H1 (cell line): ENCODE data around the gene SPEN. TPM values are rescaled to one million over a fixed set of nuclear protein-coding genes. Genes with fewer than 3 reads are reported as not detected.

Source experiments
- CTCF ChIA-PET: fragments of 300-600 bp; sonication (Branson Sonifier 250); formaldehyde crosslinking; loops from one replicate; lab custom pipeline; 2021; ENCODE audit not compliant: partially characterized antibody; lab: Charles Lee
- POLR2A ChIA-PET: fragments of 300-600 bp; sonication (Branson Sonifier 250); formaldehyde crosslinking; loops from one replicate; lab custom pipeline; 2021; ENCODE audit warnings: inconsistent platforms; ENCODE audit not compliant: partially characterized antibody; lab: Charles Lee
- DNase-seq, 2 experiments: peaks; one replicate each; pipeline versions ENCODE4 v3.0.0 to v3.0.0-alpha.2; 2010 to 2022; ENCODE audit warnings: low spot score in 2 of 2, low read depth in 1 of 2, mixed read lengths in 1 of 2
- FAIRE-seq: peaks from 2 replicates; lab custom pipeline; 2011; peaks lifted over from hg19 to GRCh38; lab: Jason Lieb, UNC
- H2AFZ ChIP-seq: 2 replicates; pipeline ENCODE4 v1.8.1; 2012; ENCODE audit warnings: low read length, inconsistent platforms
- H2AK5ac ChIP-seq: 2 replicates; pipeline ENCODE4 v1.6.1; 2013; ENCODE audit warnings: low read depth, low read length
- H2BK120ac ChIP-seq: replicated peaks from 2 replicates; pipeline ENCODE3; 2013; ENCODE audit warnings: low read depth, low read length, inconsistent platforms
- H2BK12ac ChIP-seq: 2 replicates; pipeline ENCODE4 v1.6.1; 2013; ENCODE audit warnings: low read depth, low read length
- H2BK15ac ChIP-seq: 2 replicates; pipeline ENCODE4 v1.6.1; 2013; ENCODE audit warnings: low read length
- H2BK20ac ChIP-seq: 2 replicates; pipeline ENCODE4 v1.6.1; 2013; ENCODE audit warnings: low read length
- H2BK5ac ChIP-seq: 2 replicates; pipeline ENCODE4 v1.6.1; 2013; ENCODE audit warnings: low read depth, low read length
- H3K14ac ChIP-seq: 2 replicates; pipeline ENCODE4 v1.6.1; 2013; ENCODE audit warnings: inconsistent platforms; ENCODE audit not compliant: insufficient read length
- H3K18ac ChIP-seq: 2 replicates; pipeline ENCODE4 v1.6.1; 2013; ENCODE audit warnings: low read length; ENCODE audit errors: extremely low read depth
- H3K23ac ChIP-seq: 2 replicates; pipeline ENCODE4 v1.6.1; 2013; ENCODE audit warnings: inconsistent platforms; ENCODE audit not compliant: insufficient read length
- H3K23me2 ChIP-seq: 2 replicates; pipeline ENCODE4 v1.6.1; 2013; ENCODE audit warnings: low read depth, low read length
- H3K27ac ChIP-seq: 2 replicates; pipeline ENCODE4 v1.6.1; 2011; ENCODE audit warnings: low read depth, low read length, inconsistent platforms
- H3K27me3 ChIP-seq, 4 experiments: replicated peaks in 1 of 4; 1 replicate in 1 of 4; 2 replicates in 3 of 4; pipeline versions ENCODE4 v1.6.1 to v1.8.1; 2011 to 2013; ENCODE audit warnings: low read length in 3 of 4, mild to moderate bottlenecking in 3 of 4, inconsistent platforms in 2 of 4, mixed read lengths in 2 of 4, moderate library complexity in 1 of 4; ENCODE audit not compliant: control insufficient read depth in 3 of 4, insufficient read depth in 3 of 4; ENCODE audit errors: extremely low read depth in 1 of 4
- H3K36me3 ChIP-seq, 4 experiments: 2 replicates each; pipeline versions ENCODE4 v1.6.1 to v1.8.1; 2011 to 2013; ENCODE audit warnings: mild to moderate bottlenecking in 4 of 4, low read length in 3 of 4, moderate library complexity in 2 of 4, control low read depth in 1 of 4, inconsistent platforms in 1 of 4; ENCODE audit not compliant: insufficient read depth in 4 of 4, control insufficient read depth in 2 of 4
- H3K4ac ChIP-seq: replicated peaks from 2 replicates; pipeline ENCODE3; 2013; ENCODE audit warnings: low read length, low read depth, mixed read lengths, inconsistent platforms; ENCODE audit not compliant: insufficient read length
- H3K4me1 ChIP-seq, 4 experiments: replicated peaks in 1 of 4; 1 replicate in 1 of 4; 2 replicates in 3 of 4; pipeline versions ENCODE4 v1.6.1 to v1.8.1; 2011 to 2013; ENCODE audit warnings: low read length in 3 of 4, inconsistent platforms in 2 of 4, mixed read lengths in 1 of 4; ENCODE audit not compliant: insufficient read depth in 4 of 4, control insufficient read depth in 3 of 4
- H3K4me2 ChIP-seq, 2 experiments: 2 replicates each; pipeline versions ENCODE4 v1.6.1 to v1.8.1; 2011 to 2013; ENCODE audit warnings: low read depth in 2 of 2, low read length in 2 of 2, control low read depth in 1 of 2, inconsistent platforms in 1 of 2, mild to moderate bottlenecking in 1 of 2; ENCODE audit not compliant: insufficient read depth in 1 of 2
- H3K4me3 ChIP-seq, 4 experiments: fragments of 200-600, 300-600 bp in 1 of 4; sonication (generic), shearing (Covaris generic), sonication (Bioruptor Twin) in 1 of 4; 2 replicates each; pipeline versions ENCODE4 v1.5.1 to v1.8.1; 2011 to 2016; ENCODE audit warnings: low read length in 4 of 4, low read depth in 3 of 4, control low read depth in 2 of 4, inconsistent platforms in 2 of 4, mild to moderate bottlenecking in 2 of 4, mixed read lengths in 1 of 4, moderate library complexity in 1 of 4; ENCODE audit not compliant: insufficient read depth in 2 of 4; ENCODE audit errors: extremely low read depth in 1 of 4
- H3K56ac ChIP-seq: replicated peaks from 2 replicates; pipeline ENCODE3; 2013; ENCODE audit warnings: low read depth, mild to moderate bottlenecking, mixed read lengths, low read length, inconsistent platforms; ENCODE audit not compliant: insufficient read length
- H3K79me1 ChIP-seq: 2 replicates; pipeline ENCODE4 v1.6.1; 2013; ENCODE audit warnings: low read depth, low read length, control low read depth
- H3K79me2 ChIP-seq, 2 experiments: 2 replicates each; pipeline versions ENCODE4 v1.6.1 to v1.8.1; 2012 to 2013; ENCODE audit warnings: low read length in 2 of 2, mild to moderate bottlenecking in 2 of 2, inconsistent platforms in 1 of 2; ENCODE audit not compliant: insufficient read depth in 2 of 2, control insufficient read depth in 1 of 2
- H3K9ac ChIP-seq, 4 experiments: replicated peaks in 1 of 4; 1 replicate in 1 of 4; 2 replicates in 3 of 4; pipeline versions ENCODE4 v1.6.1 to v1.8.1; 2011 to 2013; ENCODE audit warnings: low read depth in 3 of 4, low read length in 3 of 4, control low read depth in 2 of 4, mild to moderate bottlenecking in 2 of 4, moderate library complexity in 2 of 4, inconsistent platforms in 1 of 4; ENCODE audit errors: extremely low read depth in 1 of 4
- H3K9me3 ChIP-seq, 2 experiments: 2 replicates each; pipeline versions ENCODE4 v1.6.1 to v1.8.1; 2012 to 2013; ENCODE audit warnings: mild to moderate bottlenecking in 2 of 2, moderate library complexity in 2 of 2, control low read depth in 1 of 2, inconsistent platforms in 1 of 2, low read depth in 1 of 2, low read length in 1 of 2, mixed read lengths in 1 of 2; ENCODE audit not compliant: insufficient read depth in 2 of 2
- H4K20me1 ChIP-seq, 2 experiments: replicated peaks in 1 of 2; 2 replicates each; pipeline versions ENCODE3 to v1.8.1; 2011 to 2013; ENCODE audit warnings: inconsistent platforms in 2 of 2, low read length in 2 of 2, mild to moderate bottlenecking in 1 of 2; ENCODE audit not compliant: insufficient read depth in 2 of 2, control insufficient read depth in 1 of 2
- H4K5ac ChIP-seq: 2 replicates; pipeline ENCODE4 v1.6.1; 2013; ENCODE audit warnings: low read length, low read depth, mixed read lengths, inconsistent platforms; ENCODE audit not compliant: insufficient read length
- H4K8ac ChIP-seq: 2 replicates; pipeline ENCODE4 v1.8.0; 2013; ENCODE audit warnings: mild to moderate bottlenecking, moderate library complexity, low read length, inconsistent platforms; ENCODE audit not compliant: insufficient read depth; ENCODE audit errors: extremely low read depth
- H4K91ac ChIP-seq: replicated peaks from 2 replicates; pipeline ENCODE3; 2013; ENCODE audit warnings: low read length, mixed read lengths, inconsistent platforms; ENCODE audit not compliant: insufficient read length
- BCL11A ChIP-seq, 2 experiments: IDR thresholded peaks; one replicate each; pipeline ENCODE4 v1.6.1; 2011; ENCODE audit warnings: low read depth in 2 of 2, low read length in 2 of 2, mild to moderate bottlenecking in 2 of 2
- CBX8 ChIP-seq: fragments of 300-800, 300-1000 bp; sonication (generic); IDR thresholded peaks from 2 replicates; pipeline ENCODE4 v1.7.1; 2016; ENCODE audit warnings: low read depth, low read length, borderline replicate concordance
- CTCF ChIP-seq, 3 experiments: IDR thresholded peaks; 1 replicate in 2 of 3; 2 replicates in 1 of 3; pipeline versions ENCODE4 v1.5.1 to v1.6.1; 2011; ENCODE audit warnings: low read length in 3 of 3, mild to moderate bottlenecking in 3 of 3, inconsistent platforms in 2 of 3, low read depth in 1 of 3, moderate library complexity in 1 of 3; ENCODE audit not compliant: insufficient read depth in 1 of 3; ENCODE audit errors: control extremely low read depth in 1 of 3
- MAFK ChIP-seq: IDR thresholded peaks from 2 replicates; pipeline ENCODE4 v1.6.1; 2012; ENCODE audit warnings: low read depth, mild to moderate bottlenecking, improper control_type of control experiment, low read length
- POLR2A ChIP-seq, 2 experiments: IDR thresholded peaks; 1 replicate in 1 of 2; 2 replicates in 1 of 2; pipeline ENCODE4 v1.6.1; 2011; ENCODE audit warnings: low read depth in 2 of 2, low read length in 2 of 2, mild to moderate bottlenecking in 2 of 2; ENCODE audit errors: control extremely low read depth in 1 of 2
- SRF ChIP-seq: IDR thresholded peaks from 2 replicates; pipeline ENCODE4 v1.6.1; 2011; ENCODE audit warnings: mild to moderate bottlenecking, low read depth, low read length, moderate library complexity
- TBP ChIP-seq: IDR thresholded peaks from 2 replicates; pipeline ENCODE4 v1.6.1; 2011; ENCODE audit warnings: low read depth, low read length, improper control_type of control experiment
- USF2 ChIP-seq: IDR thresholded peaks from 2 replicates; pipeline ENCODE4 v1.6.1; 2011; ENCODE audit warnings: low read length, improper control_type of control experiment
- WGBS, 2 experiments: shearing (Covaris generic) in 1 of 2; methylation state at CpG; one replicate each; pipeline versions ENCODE4 v1.1.6 to v1.1.7; 2013 to 2015; ENCODE audit warnings: low lambda C conversion rate in 2 of 2, mixed read lengths in 2 of 2, inconsistent platforms in 1 of 2, low coverage in 1 of 2, missing lambda C conversion rate in 1 of 2; ENCODE audit not compliant: insufficient replicate concordance in 2 of 2, insufficient coverage in 1 of 2, insufficient read length in 1 of 2; ENCODE audit errors: extremely low coverage in 1 of 2, missing lambda C conversion rate in 1 of 2; 5-methylcytosine and 5-hydroxymethylcytosine counted together
- polyA plus RNA-seq, 7 experiments: library from polyadenylated mRNA; depleted of rRNA in 3 of 7; stranded (reverse) in 5 of 7; unstranded in 2 of 7; fragments of >200 nt in 5 of 7; fragments of 200-250 nt in 2 of 7; gene quantifications; 1 replicate in 5 of 7; 2 replicates in 1 of 7; 4 replicates in 1 of 7; pipeline versions ENCODE4 v1.2.1 to v1.2.3, GENCODE V29; 2011 to 2013; ENCODE audit warnings: missing spikeins in 2 of 7, mixed read lengths in 2 of 7
- total RNA-seq: library from RNA; stranded (reverse); fragmentation: NEBNext Ultra II Directional; extraction: Animal tissue kit (Norgen Biotek cat#: 25700); gene quantifications from 2 replicates; pipeline ENCODE4 v1.2.1, GENCODE V29; 2021

The SPEN gene
- total and polyA plus RNA-seq, 2 of the 8 experiments (the other 6 are each of a cell fraction or from before 2014, with no cell fraction given) = 12.5 to 52.1 TPM

GRCh38 chr1:15989776-15990175, 142.3 kb downstream of the SPEN start:
- no peaks in the 10 kb centered on the region for H4K20me1 ChIP-seq
- no peak overlapping the region for H2BK15ac ChIP-seq
- WGBS, 2 experiments = 87% methylated on average over 9 of the region's 9 CpGs; no CpG with 5 or more reads in 1 of the 2 experiments
- no peaks in the 10 kb centered on the region for H3K79me2 ChIP-seq
- no peaks in the 10 kb centered on the region for H3K79me1 ChIP-seq
- H3K27me3 ChIP-seq = no peaks in the 10 kb centered on the region
- no peaks in the 10 kb centered on the region for H3K4me1 ChIP-seq
- H3K36me3 ChIP-seq = no peaks in the 10 kb centered on the region
- ChIA-PET CTCF (interaction anchor here (0.6 to 2.1 kb wide), 3 partner anchors 12 to 198 kb away, joined by 3 to 8 read pairs (median 3); no protein-coding TSS in a partner anchor), POLR2A (no interaction called here)
- no peak overlapping the region for H4K8ac ChIP-seq
- H2BK5ac ChIP-seq = no peak overlapping the region
- H2BK12ac ChIP-seq = no peak overlapping the region
- H3K56ac ChIP-seq = no peak overlapping the region
- no peak overlapping the region for H4K91ac ChIP-seq
- H3K18ac ChIP-seq = no peak overlapping the region
- no peak overlapping the region for H3K14ac ChIP-seq
- no peak overlapping the region for H3K4ac ChIP-seq
- no peak overlapping the region for H2BK120ac ChIP-seq
- H2BK20ac ChIP-seq = no peak overlapping the region
- H3K4me2 ChIP-seq = no peak overlapping the region
- H2AK5ac ChIP-seq = no peak overlapping the region
- H3K23me2 ChIP-seq = no peaks in the 10 kb centered on the region
- no peak overlapping the region for H2AFZ ChIP-seq
- no peak overlapping the region for H4K5ac ChIP-seq
- TF ChIP-seq MAFK (no peak), USF2 (no peak), SRF (no peak), TBP (no peak), POLR2A (IDR thresholded peaks at IDR 0.05; ENCODE audit: control extremely low read depth in 1 of 2, low read depth in 2 of 2, low read length in 2 of 2) (no peak), CTCF (IDR thresholded peaks at IDR 0.05; ENCODE audit: control extremely low read depth in 1 of 3, insufficient read depth in 1 of 3, low read depth in 1 of 3, low read length in 3 of 3) (no peak), CBX8 (no peak), BCL11A (IDR thresholded peaks at IDR 0.05; ENCODE audit: low read depth in 2 of 2, low read length in 2 of 2) (no peak)
- DNase-seq (no peak), FAIRE-seq (no peak)
- H3K23ac ChIP-seq = no peak overlapping the region
- no peak overlapping the region for H3K9ac ChIP-seq
- H3K9me3 ChIP-seq = no peaks in the 10 kb centered on the region
- no peak overlapping the region for H3K27ac ChIP-seq
- no peak overlapping the region for H3K4me3 ChIP-seq
